Measurements from ENCODE around the gene MMD2. TPM values are rescaled to one million over a fixed set of nuclear protein-coding genes. Genes with fewer than 3 reads are reported as not detected.

MMD2 gene
- polyA plus RNA-seq, 2 of the 4 experiments (the other 2 are of a cell fraction), result not detected

- Histone ChIP-seq H3K4me3 (no peak overlapping the region), H3K4me1 (no peaks in the 10 kb centered on the region), H3K4me2 (no peak overlapping the region), H3K9me3 (no peaks in the 10 kb centered on the region), H3K27ac (no peak overlapping the region)
- ATAC-seq (no peak), DNase-seq (ENCODE audit: low read depth in 1 of 2, low spot score in 1 of 2) (no peak), FAIRE-seq (no peak)
- TF ChIP-seq CHD4 (IDR thresholded peaks at IDR 0.05; ENCODE audit: borderline replicate concordance) (no peak), MAX (IDR thresholded peaks at IDR 0.05) (no peak), RARB (CRISPR knock-in tag; IDR thresholded peaks at IDR 0.05) (no peak), ZFP36 (IDR thresholded peaks at IDR 0.05; ENCODE audit: borderline replicate concordance, partially characterized antibody) (no peak), PHF8 (IDR thresholded peaks at IDR 0.05; ENCODE audit: borderline replicate concordance, low read depth) (no peak), CEBPB (IDR thresholded peaks at IDR 0.05) (no peak), TFCP2L1 (CRISPR knock-in tag; IDR thresholded peaks at IDR 0.05) (no peak), HEYL (CRISPR knock-in tag; IDR thresholded peaks at IDR 0.05) (no peak), EHMT2 (IDR thresholded peaks at IDR 0.05; ENCODE audit: low read depth) (no peak), REST (IDR thresholded peaks at IDR 0.05) (no peak), HDAC2 (IDR thresholded peaks at IDR 0.05) (no peak), RNF2 (IDR thresholded peaks at IDR 0.05; ENCODE audit: borderline replicate concordance, low read depth) (no peak), KDM5A (IDR thresholded peaks at IDR 0.05) (no peak), MYC (IDR thresholded peaks at IDR 0.05; ENCODE audit: borderline replicate concordance, low read length) (no peak), HOXA7 (CRISPR knock-in tag; IDR thresholded peaks at IDR 0.05) (no peak), RFX5 (IDR thresholded peaks at IDR 0.05) (no peak), HOXB13 (CRISPR knock-in tag; IDR thresholded peaks at IDR 0.05; ENCODE audit: low read depth) (no peak), BHLHE40 (IDR thresholded peaks at IDR 0.05; ENCODE audit: low read depth, low read length) (no peak), NR3C1 (IDR thresholded peaks at IDR 0.05) (no peak)
- ChIA-PET POLR2A (no interaction called here), CTCF (interaction anchor here (3.4 kb wide), 1 partner anchor 8 kb away, joined by 16 read pairs; the partner anchor contains the start of gene RADIL)
- 87% methylated on average over 15 of the region's 15 CpGs for WGBS (ENCODE audit: missing lambda C conversion rate)
Measured at GRCh38 chr7:4875391-4875790, 83.6 kb downstream of the MMD2 start.

GRCh38 chr7:4873071-4873944 lies 85.7 kb downstream of the MMD2 start:
- POLR2A ChIA-PET, result no interaction called here

More at GRCh38 chr7:4873071-4873944, 85.7 kb downstream of the MMD2 start:
- no peak overlapping the region for H3K4me2 ChIP-seq
- CTCF ChIA-PET, result interaction anchor here (3.4 kb wide), 1 partner anchor 10 kb away, joined by 16 read pairs; the partner anchor contains the start of gene RADIL
- H3K4me3 ChIP-seq, result no peak overlapping the region
- no peak for TF ChIP-seq MAZ (IDR thresholded peaks at IDR 0.05; ENCODE audit: borderline replicate concordance, low read depth, low read length)
- TF ChIP-seq ATOH8 (CRISPR knock-in tag; IDR thresholded peaks at IDR 0.05; ENCODE audit: low read depth), result no peak
- no peak for TF ChIP-seq NR3C1 (IDR thresholded peaks at IDR 0.05)
- TF ChIP-seq RCOR1 (IDR thresholded peaks at IDR 0.05; ENCODE audit: low read depth, low read length), result no peak
- no peak for TF ChIP-seq FOSL2 (IDR thresholded peaks at IDR 0.05)
- TF ChIP-seq FOSL2 (CRISPR knock-in tag; IDR thresholded peaks at IDR 0.05), result no peak
- H3K9me3 ChIP-seq, result no peaks in the 10 kb centered on the region
- FAIRE-seq, result no peak
- WGBS (ENCODE audit: missing lambda C conversion rate), result 87% methylated on average over 30 of the region's 31 CpGs
- no peak for ATAC-seq
- H3K27ac ChIP-seq, result no peak overlapping the region
- H3K4me1 ChIP-seq, result no peaks in the 10 kb centered on the region
- no peak for DNase-seq (ENCODE audit: low read depth in 1 of 2, low spot score in 1 of 2)

Data from A549 (cell line).